Measurements from ENCODE around the gene UGT1A1.

The UGT1A1 gene

GRCh38 chr2:233811732-233812131 is 51.7 kb downstream of the UGT1A1 start:
- no peak overlapping the region for H3K4me3 ChIP-seq (replicated peaks; ENCODE audit: low read depth, low read length)
- no peak for TF ChIP-seq CTCF (IDR thresholded peaks at IDR 0.05; ENCODE audit: insufficient read depth, low read length, poor library complexity, severe bottlenecking)
- H3K27me3 ChIP-seq (replicated peaks; ENCODE audit: control insufficient read depth, insufficient read depth, low read length), result no peaks in the 10 kb centered on the region; the same call in none of the 2 replicates
- no peak for DNase-seq (ENCODE audit: extremely low read depth, insufficient read length)
- no peaks in the 10 kb centered on the region for H3K36me3 ChIP-seq (ENCODE audit: control insufficient read depth, insufficient read depth, low read length)

GRCh38 chr2:233813236-233814055 is 53.4 kb downstream of the UGT1A1 start:
- H3K27me3 ChIP-seq (replicated peaks; ENCODE audit: control insufficient read depth, insufficient read depth, low read length), result no peaks in the 10 kb centered on the region; the same call in 1 of the 2 replicates
- H3K4me3 ChIP-seq (replicated peaks; ENCODE audit: low read depth, low read length), result no peak overlapping the region
- no peak for DNase-seq (ENCODE audit: extremely low read depth, insufficient read length)
- TF ChIP-seq CTCF (IDR thresholded peaks at IDR 0.05; ENCODE audit: insufficient read depth, low read length, poor library complexity, severe bottlenecking), result no peak
- no peaks in the 10 kb centered on the region for H3K36me3 ChIP-seq (ENCODE audit: control insufficient read depth, insufficient read depth, low read length)

GRCh38 chr2:233814056-233814835 is 54.2 kb downstream of the UGT1A1 start:
- no peak overlapping the region for H3K4me3 ChIP-seq (replicated peaks; ENCODE audit: low read depth, low read length)
- no peak for TF ChIP-seq CTCF (IDR thresholded peaks at IDR 0.05; ENCODE audit: insufficient read depth, low read length, poor library complexity, severe bottlenecking)
- H3K36me3 ChIP-seq (ENCODE audit: control insufficient read depth, insufficient read depth, low read length), result no peaks in the 10 kb centered on the region
- H3K27me3 ChIP-seq (replicated peaks; ENCODE audit: control insufficient read depth, insufficient read depth, low read length), result no peaks in the 10 kb centered on the region
- no peak for DNase-seq (ENCODE audit: extremely low read depth, insufficient read length)

GRCh38 chr2:233815861-233816260 is 55.8 kb downstream of the UGT1A1 start:
- TF ChIP-seq CTCF (IDR thresholded peaks at IDR 0.05; ENCODE audit: insufficient read depth, low read length, poor library complexity, severe bottlenecking), result no peak
- DNase-seq (ENCODE audit: extremely low read depth, insufficient read length), result no peak
- Histone ChIP-seq H3K4me3 (replicated peaks; ENCODE audit: low read depth, low read length) (no peak overlapping the region), H3K27me3 (replicated peaks; ENCODE audit: control insufficient read depth, insufficient read depth, low read length) (0 out of 2 replicates have a peak, but pooled peaks cover 2% of the 10 kb centered on the region), H3K36me3 (ENCODE audit: control insufficient read depth, insufficient read depth, low read length) (no peaks in the 10 kb centered on the region)

- Histone ChIP-seq H3K4me3 (replicated peaks; ENCODE audit: low read depth, low read length) (no peak overlapping the region), H3K36me3 (ENCODE audit: control insufficient read depth, insufficient read depth, low read length) (no peaks in the 10 kb centered on the region), H3K27me3 (replicated peaks; ENCODE audit: control insufficient read depth, insufficient read depth, low read length) (0 out of 2 replicates have a peak, but pooled peaks cover 2% of the 10 kb centered on the region)
- no peak for TF ChIP-seq CTCF (IDR thresholded peaks at IDR 0.05; ENCODE audit: insufficient read depth, low read length, poor library complexity, severe bottlenecking)
- DNase-seq (ENCODE audit: extremely low read depth, insufficient read length), result no peak
These were observed 56.3 kb downstream of the UGT1A1 start for GRCh38 chr2:233816334-233816733.
